H9 (cell line): ENCODE results near the gene DIS3L2. TPM values are rescaled to one million over a fixed set of nuclear protein-coding genes. Genes with fewer than 3 reads are reported as not detected.

Experiments
- DNase-seq: peaks from one replicate; pipeline ENCODE4 v3.0.0-alpha.2; 2017
- H2AFZ ChIP-seq: one replicate; pipeline ENCODE4 v1.6.1; 2013; ENCODE audit warnings: mild to moderate bottlenecking, low read length, control low read depth, moderate library complexity
- H2AK5ac ChIP-seq: 2 replicates; pipeline ENCODE4 v1.6.1; 2013; ENCODE audit warnings: low read length, control low read depth, mixed read lengths; ENCODE audit not compliant: insufficient read length
- H2BK120ac ChIP-seq: one replicate; pipeline ENCODE4 v1.6.1; 2013; ENCODE audit warnings: low read depth, mild to moderate bottlenecking, low read length, control low read depth, inconsistent platforms; ENCODE audit not compliant: poor library complexity, severe bottlenecking
- H2BK12ac ChIP-seq: 2 replicates; pipeline ENCODE4 v1.6.1; 2013; ENCODE audit warnings: low read length, control low read depth, mixed read lengths, low read depth; ENCODE audit not compliant: insufficient read length
- H2BK15ac ChIP-seq: 2 replicates; pipeline ENCODE4 v1.6.1; 2013; ENCODE audit warnings: low read depth, low read length, control low read depth
- H2BK20ac ChIP-seq: one replicate; pipeline ENCODE4 v1.6.1; 2013; ENCODE audit warnings: low read depth, mild to moderate bottlenecking, low read length, control low read depth, inconsistent platforms; ENCODE audit not compliant: poor library complexity, severe bottlenecking
- H2BK5ac ChIP-seq: 2 replicates; pipeline ENCODE4 v1.6.1; 2013; ENCODE audit warnings: low read length, control low read depth, mixed read lengths; ENCODE audit not compliant: insufficient read length
- H3K14ac ChIP-seq: 2 replicates; pipeline ENCODE4 v1.6.1; 2013; ENCODE audit warnings: low read length, control low read depth; ENCODE audit not compliant: insufficient read depth
- H3K18ac ChIP-seq: 2 replicates; pipeline ENCODE4 v1.6.1; 2013; ENCODE audit warnings: low read depth, mild to moderate bottlenecking, mixed read lengths, low read length, control low read depth; ENCODE audit not compliant: insufficient read length
- H3K23ac ChIP-seq: 2 replicates; pipeline ENCODE4 v1.6.1; 2013; ENCODE audit warnings: low read length, control low read depth, mixed read lengths, low read depth; ENCODE audit not compliant: insufficient read length
- H3K23me2 ChIP-seq: 2 replicates; pipeline ENCODE4 v1.6.1; 2013; ENCODE audit warnings: low read depth, mild to moderate bottlenecking, mixed read lengths, low read length, control low read depth; ENCODE audit not compliant: insufficient read length, poor library complexity, severe bottlenecking
- H3K27ac ChIP-seq: 2 replicates; pipeline ENCODE4 v1.5.1; 2013; ENCODE audit warnings: low read length, control low read depth, mixed read lengths, low read depth; ENCODE audit not compliant: insufficient read length
- H3K27me3 ChIP-seq: 2 replicates; pipeline ENCODE4 v1.6.1; 2013; ENCODE audit warnings: low read length, control low read depth, inconsistent platforms; ENCODE audit not compliant: insufficient read depth
- H3K4ac ChIP-seq: 2 replicates; pipeline ENCODE4 v1.6.1; 2013; ENCODE audit warnings: low read depth, mild to moderate bottlenecking, control low read depth, inconsistent platforms, low read length, moderate library complexity
- H3K4me1 ChIP-seq: 2 replicates; pipeline ENCODE4 v1.6.1; 2013; ENCODE audit warnings: low read length, control low read depth, inconsistent platforms; ENCODE audit not compliant: insufficient read depth
- H3K4me2 ChIP-seq: 2 replicates; pipeline ENCODE4 v1.6.1; 2013; ENCODE audit warnings: low read length, control low read depth, mixed read lengths; ENCODE audit not compliant: insufficient read length, insufficient read depth
- H3K56ac ChIP-seq: 2 replicates; pipeline ENCODE4 v1.6.1; 2013; ENCODE audit warnings: low read depth, mild to moderate bottlenecking, mixed read lengths, low read length, control low read depth; ENCODE audit not compliant: insufficient read length
- H3K79me1 ChIP-seq: 2 replicates; pipeline ENCODE4 v1.6.1; 2013; ENCODE audit warnings: low read depth, mild to moderate bottlenecking, moderate library complexity, low read length, control low read depth, inconsistent platforms; ENCODE audit not compliant: insufficient read depth, poor library complexity, severe bottlenecking
- H3K79me2 ChIP-seq: 2 replicates; pipeline ENCODE4 v1.6.1; 2013; ENCODE audit warnings: low read length, control low read depth, inconsistent platforms; ENCODE audit not compliant: insufficient read depth
- H3K9ac ChIP-seq: 2 replicates; pipeline ENCODE4 v1.6.1; 2013; ENCODE audit warnings: low read length, control low read depth, mixed read lengths; ENCODE audit not compliant: insufficient read length; ENCODE audit errors: extremely low read depth
- H3K9me3 ChIP-seq: one replicate; pipeline ENCODE4 v1.6.1; 2013; ENCODE audit warnings: low read depth, low read length, inconsistent platforms; ENCODE audit not compliant: control insufficient read depth
- H3T11ph ChIP-seq: one replicate; pipeline ENCODE4 v1.6.1; 2013; ENCODE audit warnings: mild to moderate bottlenecking, low read length, control low read depth, inconsistent platforms
- H4K20me1 ChIP-seq: one replicate; pipeline ENCODE4 v1.6.1; 2013; ENCODE audit not compliant: control insufficient read depth, insufficient read length, insufficient read depth
- H4K5ac ChIP-seq: 2 replicates; pipeline ENCODE4 v1.6.1; 2013; ENCODE audit warnings: low read depth, mild to moderate bottlenecking, mixed read lengths, low read length, control low read depth; ENCODE audit not compliant: insufficient read length
- H4K8ac ChIP-seq: replicated peaks from 2 replicates; pipeline ENCODE4 v1.6.1; 2013; ENCODE audit warnings: low read length, control low read depth, mixed read lengths, low read depth; ENCODE audit not compliant: insufficient read length
- H4K91ac ChIP-seq: 2 replicates; pipeline ENCODE4 v1.6.1; 2013; ENCODE audit warnings: low read depth, mild to moderate bottlenecking, moderate library complexity, mixed read lengths, low read length, control low read depth; ENCODE audit not compliant: insufficient read length
- H3K27ac Mint-ChIP-seq, 3 experiments: 2 replicates in 2 of 3; 3 replicates in 1 of 3; pipeline ENCODE4 v1.8.0; 2020 to 2021; ENCODE audit warnings: mixed read lengths in 3 of 3, mild to moderate bottlenecking in 1 of 3, moderate library complexity in 1 of 3
- H3K27me3 Mint-ChIP-seq: 2 replicates; pipeline ENCODE4 v1.8.0; 2021; ENCODE audit warnings: low read depth, mild to moderate bottlenecking, moderate library complexity, mixed read lengths
- H3K36me3 Mint-ChIP-seq, 3 experiments: 2 replicates in 2 of 3; 3 replicates in 1 of 3; pipeline ENCODE4 v1.8.0; 2020 to 2021; ENCODE audit warnings: low read depth in 3 of 3, mixed read lengths in 3 of 3; ENCODE audit not compliant: insufficient read depth in 1 of 3
- H3K4me1 Mint-ChIP-seq, 2 experiments: 2 replicates each; pipeline ENCODE4 v1.8.0; 2020; ENCODE audit warnings: mixed read lengths in 2 of 2
- H3K4me3 Mint-ChIP-seq, 2 experiments: 2 replicates in 1 of 2; 3 replicates in 1 of 2; pipeline ENCODE4 v1.8.0; 2020 to 2021; ENCODE audit warnings: mild to moderate bottlenecking in 2 of 2, mixed read lengths in 2 of 2, moderate library complexity in 1 of 2
- H3K9me3 Mint-ChIP-seq, 2 experiments: 2 replicates in 1 of 2; 3 replicates in 1 of 2; pipeline ENCODE4 v1.8.0; 2020; ENCODE audit warnings: mild to moderate bottlenecking in 2 of 2, mixed read lengths in 2 of 2, moderate library complexity in 1 of 2
- CTCF ChIP-seq: fragments of 200-600 bp; sonication (generic); conservative IDR thresholded peaks from 3 replicates; pipeline ENCODE4 v1.8.0; 2021; ENCODE audit warnings: antibody characterized with exemption, mild to moderate bottlenecking
- WGBS: extraction: QIAGEN DNeasy Blood & Tissue Kit; methylation state at CpG from one replicate; pipeline ENCODE4 v1.1.7; 2013; ENCODE audit warnings: missing lambda C conversion rate, low lambda C conversion rate, mixed read lengths; ENCODE audit not compliant: insufficient read length; ENCODE audit errors: extremely low coverage; 5-methylcytosine and 5-hydroxymethylcytosine counted together
- total RNA-seq: library from RNA; stranded (reverse); gene quantifications from 2 replicates; pipeline ENCODE4 v1.2.1, GENCODE V29; 2021

DIS3L2 gene
- total RNA-seq, 1 experiment from 2014 or later: 28.1 TPM

GRCh38 chr2:232094201-232094600 lies 132.7 kb downstream of the DIS3L2 start:
- Histone ChIP-seq H2AK5ac (no peak overlapping the region), H3K18ac (no peak overlapping the region), H2BK12ac (no peak overlapping the region), H3K23me2 (no peaks in the 10 kb centered on the region), H3K79me1 (no peaks in the 10 kb centered on the region), H3K4ac (no peak overlapping the region), H4K8ac (no peak overlapping the region), H3K14ac (no peak overlapping the region), H3K79me2 (no peaks in the 10 kb centered on the region), H2BK120ac (no peak overlapping the region), H2BK5ac (no peak overlapping the region), H3K9me3 (no peaks in the 10 kb centered on the region), H2BK15ac (no peak overlapping the region), H2BK20ac (no peak overlapping the region), H4K20me1 (no peaks in the 10 kb centered on the region), H3K4me2 (no peak overlapping the region), H3T11ph (no peak overlapping the region), H3K56ac (no peak overlapping the region), H4K91ac (no peak overlapping the region), H4K5ac (no peak overlapping the region), H3K9ac (no peak overlapping the region), H2AFZ (no peak overlapping the region), H3K27ac (no peak overlapping the region), H3K4me1 (no peaks in the 10 kb centered on the region), H3K27me3 (no peaks in the 10 kb centered on the region), H3K23ac (no peak overlapping the region)
- Mint-ChIP-seq H3K9me3 (peaks cover 0 to 6% of the 10 kb centered on the region in 2 experiments; a peak in 2 of 5 replicates), H3K4me1 (peaks cover 5 to 7% of the 10 kb centered on the region in 2 experiments; a peak in 3 of 4 replicates), H3K36me3 (peaks cover 2 to 9% (median 4%) of the 10 kb centered on the region in 3 experiments; a peak in 4 of 7 replicates), H3K27ac (no peak overlapping the region), H3K4me3 (no peak overlapping the region), H3K27me3 (no peaks in the 10 kb centered on the region; the same call in 1 of the 2 replicates)
- no peak for DNase-seq
- no CpG with 5 or more reads among the region's 3 CpGs for WGBS
- no peak for TF ChIP-seq CTCF
